ENCODE measurements around the gene EIF4A3.

- TF ChIP-seq ESRRA (IDR thresholded peaks at IDR 0.05; ENCODE audit: borderline replicate concordance, low read length): no peak
- TF ChIP-seq CTCF (IDR thresholded peaks at IDR 0.05): no peak
- no peak for TF ChIP-seq HMGXB4 (CRISPR knock-in tag; IDR thresholded peaks at IDR 0.05; ENCODE audit: borderline replicate concordance)
- no peak for TF ChIP-seq EP300 (IDR thresholded peaks at IDR 0.05)
- no peak for TF ChIP-seq CBX8 (IDR thresholded peaks at IDR 0.05)
- TF ChIP-seq POLR2A (IDR thresholded peaks at IDR 0.05; ENCODE audit: low read length): no peak
- no peak for TF ChIP-seq CEBPB (IDR thresholded peaks at IDR 0.05)
- no peak for TF ChIP-seq BHLHE40 (IDR thresholded peaks at IDR 0.05; ENCODE audit: low read depth, low read length)
- no peak for TF ChIP-seq ZSCAN20 (CRISPR knock-in tag; IDR thresholded peaks at IDR 0.05)
- TF ChIP-seq GATA3 (IDR thresholded peaks at IDR 0.05; ENCODE audit: borderline replicate concordance): no peak
- no peak for TF ChIP-seq MYC (IDR thresholded peaks at IDR 0.05; ENCODE audit: borderline replicate concordance, low read length)
These were observed 21.4 kb upstream of the EIF4A3 start for GRCh38 chr17:80168371-80168770.
